ENCODE measurements around the gene NBPF3. TPM values are rescaled to one million over a fixed set of nuclear protein-coding genes. Genes with fewer than 3 reads are reported as not detected.

Gene NBPF3
- total RNA-seq, 4 donors from 2014 or later, result 12.2 to 26.4 (median 15.3) TPM

DNA sequence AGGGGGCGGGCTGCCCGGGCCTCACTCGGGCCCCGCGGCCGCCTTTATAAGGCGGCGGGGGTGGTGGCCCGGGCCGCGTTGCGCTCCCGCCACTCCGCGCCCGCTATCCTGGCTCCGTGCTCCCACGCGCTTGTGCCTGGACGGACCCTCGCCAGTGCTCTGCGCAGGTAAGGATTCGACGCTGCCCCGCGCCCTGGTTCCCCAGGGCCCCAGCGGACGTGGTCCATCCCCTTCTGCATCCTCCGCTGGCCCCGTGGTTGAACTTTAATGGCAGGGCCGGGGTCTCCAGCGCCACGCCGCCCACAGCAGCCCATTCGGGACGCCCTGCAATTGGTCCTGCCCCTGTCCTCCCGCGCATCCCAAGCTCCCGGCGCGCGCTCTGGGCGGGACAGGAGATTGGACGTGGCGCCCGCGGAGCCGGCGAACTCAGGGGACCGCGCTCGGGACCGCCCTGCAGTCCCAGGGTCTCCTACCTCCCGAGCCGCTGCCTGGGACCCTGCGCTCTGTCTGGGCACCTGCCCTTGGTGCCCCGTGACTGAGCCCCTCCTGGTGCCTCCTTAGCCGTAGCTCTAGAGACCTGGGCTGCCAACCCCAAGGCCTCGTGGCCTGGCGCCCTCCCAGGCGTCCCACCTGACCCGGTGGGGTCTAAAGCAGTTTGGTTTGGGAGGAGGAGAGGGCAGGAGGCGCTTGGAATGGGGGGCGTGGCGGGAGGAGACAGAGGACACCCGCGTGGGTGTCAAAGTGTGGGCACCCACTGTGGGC, 69.6 kb downstream of the NBPF3 start, which contains the start of gene ALPL:
TSS of gene ALPL (plus strand) at position 73 of the 762 bp plus-strand sequence. CDS start 44,659 bp downstream, outside the sequence.
- Histone ChIP-seq H3K4me1 (peaks cover 0 to 27% (median 9%) of the 10 kb centered on the region in 4 donors), H3K9me3 (no peaks in the 10 kb centered on the region), H3K27ac (peak within 1 kb of the TSS in 2 of 4 donors; percentile 24 to 62), H3K36me3 (no peaks in the 10 kb centered on the region), H3K27me3 (peaks cover 0 to 44% of the 10 kb centered on the region in 2 donors), H3K4me3 (peak within 1 kb of the TSS in 2 of 4 donors; percentile 29 to 37)
- DNase-seq (ENCODE audit: low spot score in 2 of 2), result no peak
- TF ChIP-seq, protein P1, sequence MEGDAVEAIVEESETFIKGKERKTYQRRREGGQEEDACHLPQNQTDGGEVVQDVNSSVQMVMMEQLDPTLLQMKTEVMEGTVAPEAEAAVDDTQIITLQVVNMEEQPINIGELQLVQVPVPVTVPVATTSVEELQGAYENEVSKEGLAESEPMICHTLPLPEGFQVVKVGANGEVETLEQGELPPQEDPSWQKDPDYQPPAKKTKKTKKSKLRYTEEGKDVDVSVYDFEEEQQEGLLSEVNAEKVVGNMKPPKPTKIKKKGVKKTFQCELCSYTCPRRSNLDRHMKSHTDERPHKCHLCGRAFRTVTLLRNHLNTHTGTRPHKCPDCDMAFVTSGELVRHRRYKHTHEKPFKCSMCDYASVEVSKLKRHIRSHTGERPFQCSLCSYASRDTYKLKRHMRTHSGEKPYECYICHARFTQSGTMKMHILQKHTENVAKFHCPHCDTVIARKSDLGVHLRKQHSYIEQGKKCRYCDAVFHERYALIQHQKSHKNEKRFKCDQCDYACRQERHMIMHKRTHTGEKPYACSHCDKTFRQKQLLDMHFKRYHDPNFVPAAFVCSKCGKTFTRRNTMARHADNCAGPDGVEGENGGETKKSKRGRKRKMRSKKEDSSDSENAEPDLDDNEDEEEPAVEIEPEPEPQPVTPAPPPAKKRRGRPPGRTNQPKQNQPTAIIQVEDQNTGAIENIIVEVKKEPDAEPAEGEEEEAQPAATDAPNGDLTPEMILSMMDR (IDR thresholded peaks at IDR 0.05), result peak in 1 of 5 experiments; percentile 5
- TF ChIP-seq EP300 (IDR thresholded peaks at IDR 0.05) (no peak), POLR2A (IDR thresholded peaks at IDR 0.05) (no peak)
- 12 to 18% methylated on average over 17 to 42 of the region's 67 CpGs for WGBS, 2 donors

DNA sequence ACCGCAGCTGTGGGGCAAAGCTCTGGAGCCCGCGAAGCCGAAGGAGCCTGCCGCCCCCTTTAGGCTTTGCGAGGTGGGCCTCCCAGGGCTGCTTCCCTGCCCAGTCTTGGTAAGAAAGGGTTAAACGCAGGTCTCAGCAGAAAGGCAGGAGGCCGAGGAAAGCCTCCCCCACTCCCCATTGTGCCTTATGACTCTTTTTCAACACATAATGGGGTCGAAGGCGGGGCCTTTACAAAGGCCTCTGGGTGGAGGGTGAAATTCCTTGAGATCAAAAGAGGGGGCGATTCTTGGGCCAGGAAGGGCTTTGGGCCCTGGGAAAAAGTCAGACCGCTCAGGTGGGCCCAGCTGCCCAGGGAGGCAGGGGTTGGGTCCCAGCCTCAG, 70.2 kb downstream of the NBPF3 start:
- WGBS, 2 donors, result 44 to 48% methylated on average over 12 of the region's 12 CpGs
- H3K36me3 ChIP-seq, result no peaks in the 10 kb centered on the region
- peak overlapping the region in 2 of 4 donors; percentile 4 to 62 for H3K27ac ChIP-seq
- H3K4me1 ChIP-seq, result peaks cover 0 to 27% (median 9%) of the 10 kb centered on the region in 4 donors
- no peaks in the 10 kb centered on the region for H3K9me3 ChIP-seq
- H3K27me3 ChIP-seq, result peaks cover 0 to 44% of the 10 kb centered on the region in 2 donors
- TF ChIP-seq, protein P1 (IDR thresholded peaks at IDR 0.05), result peak in 1 of 5 experiments; percentile 5
- TF ChIP-seq EP300 (IDR thresholded peaks at IDR 0.05) (no peak), POLR2A (IDR thresholded peaks at IDR 0.05) (no peak)
- no peak for DNase-seq (ENCODE audit: low spot score in 2 of 2)
- no peak overlapping the region for H3K4me3 ChIP-seq

DNA sequence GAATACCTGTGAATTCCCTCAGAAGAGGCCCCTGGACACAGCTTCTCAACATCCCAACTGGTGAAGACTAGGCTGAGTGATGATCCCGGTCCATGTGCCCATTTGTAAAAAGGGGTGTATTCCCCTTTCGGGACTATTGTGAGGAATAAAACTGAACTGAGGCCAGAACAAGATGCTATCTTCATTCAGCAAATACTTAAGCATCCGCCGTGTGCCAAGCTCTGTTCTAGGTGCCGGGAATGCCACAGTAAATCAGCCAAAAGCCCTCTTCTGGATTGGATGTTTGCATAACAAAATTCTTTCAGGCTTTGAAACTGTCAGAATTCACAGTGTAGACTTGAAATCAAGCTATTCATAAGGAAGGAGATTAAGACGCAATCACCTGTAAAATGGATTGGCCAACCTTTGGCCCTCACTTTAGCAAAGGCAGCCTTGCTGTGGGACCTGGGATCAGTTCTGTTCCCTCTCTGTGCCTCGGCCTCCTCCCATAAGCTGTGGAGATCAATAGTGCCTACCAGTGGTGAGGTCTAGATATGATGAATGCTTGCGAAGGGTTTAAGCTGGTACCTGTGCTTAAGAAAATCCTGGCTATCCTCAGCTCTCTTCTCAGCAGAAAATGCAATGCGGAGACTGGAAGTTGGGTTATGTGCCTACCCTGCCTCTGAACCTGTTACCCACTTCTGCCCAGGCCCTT, 71.1 kb downstream of the NBPF3 start:
- Histone ChIP-seq H3K27me3 (peaks cover 0 to 38% of the 10 kb centered on the region in 2 donors), H3K36me3 (no peaks in the 10 kb centered on the region), H3K4me1 (peaks cover 0 to 27% (median 9%) of the 10 kb centered on the region in 4 donors), H3K4me3 (no peak overlapping the region), H3K9me3 (no peaks in the 10 kb centered on the region), H3K27ac (peak overlapping the region in 2 of 4 donors; percentile 33 to 62)
- no peak for DNase-seq (ENCODE audit: low spot score in 2 of 2)
- TF ChIP-seq, protein P1 (IDR thresholded peaks at IDR 0.05), result no peak
- TF ChIP-seq EP300 (IDR thresholded peaks at IDR 0.05), result no peak
- TF ChIP-seq POLR2A (IDR thresholded peaks at IDR 0.05), result no peak
- 81 to 89% methylated on average over 9 of the region's 9 CpGs for WGBS, 2 donors

DNA sequence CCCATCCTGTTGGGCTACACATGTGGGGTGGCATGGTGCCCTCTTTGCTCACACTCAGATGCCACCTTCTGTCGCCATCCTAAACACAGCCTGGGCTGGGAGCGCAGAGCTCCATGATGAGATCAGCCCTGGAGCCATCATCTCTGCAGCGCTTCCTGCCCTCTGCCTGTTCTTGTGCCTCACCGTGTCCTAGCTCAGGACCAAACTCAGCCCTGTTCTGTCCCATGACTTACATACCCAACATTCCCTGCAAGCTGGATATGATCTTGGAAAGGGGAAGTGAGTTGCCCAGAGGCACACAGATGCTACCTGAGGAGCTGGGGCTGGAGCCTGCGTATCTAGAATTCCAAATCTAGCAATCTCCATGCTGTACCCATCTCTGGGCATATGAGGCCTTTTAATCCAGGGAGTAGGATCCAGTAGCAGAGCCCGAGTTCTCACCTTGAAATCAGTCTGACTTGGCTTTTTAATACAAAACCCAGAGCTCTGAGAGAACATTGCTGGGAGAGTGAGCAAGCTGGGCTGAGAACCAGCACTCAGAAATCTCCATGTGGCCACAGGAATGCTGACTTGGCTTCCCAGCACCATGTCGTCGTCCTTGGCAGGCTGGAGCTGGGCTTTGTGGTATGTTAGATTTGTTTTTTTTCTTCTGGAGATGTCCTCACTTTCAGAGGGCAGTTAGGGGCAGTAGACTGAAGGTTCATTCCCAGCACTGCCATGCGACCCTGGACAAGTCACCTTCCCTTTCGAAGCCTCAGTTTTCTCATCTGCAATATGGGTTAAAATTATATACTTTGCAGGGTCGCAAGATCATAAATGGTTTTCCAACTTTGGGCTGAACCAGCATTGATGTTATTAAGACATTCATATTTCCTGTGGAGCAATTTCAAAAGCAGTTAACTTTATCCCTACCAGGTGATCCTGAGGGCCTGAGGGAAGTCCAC, 71.9 kb downstream of the NBPF3 start:
- TF ChIP-seq, protein P1 (IDR thresholded peaks at IDR 0.05), result no peak
- TF ChIP-seq EP300 (IDR thresholded peaks at IDR 0.05), result peak in 1 of 2 donors; percentile 35
- DNase-seq (ENCODE audit: low spot score in 2 of 2), result peak in 1 of 2 donors; percentile 68
- 67 to 74% methylated on average over 11 of the region's 11 CpGs for WGBS, 2 donors
- Histone ChIP-seq H3K4me3 (no peak overlapping the region), H3K9me3 (no peaks in the 10 kb centered on the region), H3K27ac (peak overlapping the region in 2 of 4 donors; percentile 33 to 62), H3K36me3 (no peaks in the 10 kb centered on the region), H3K4me1 (peaks cover 0 to 27% (median 9%) of the 10 kb centered on the region in 4 donors), H3K27me3 (peaks cover 0 to 32% of the 10 kb centered on the region in 2 donors)
